ENCODE data around the gene SLC38A9.

Gene SLC38A9

GRCh38 chr5:55592388-55593114 lies 119.6 kb downstream of the SLC38A9 start:
- no peak for FAIRE-seq
- DNase-seq (ENCODE audit: extremely low spot score, insufficient read length, low read depth) = no peak

GRCh38 chr5:55591686-55592085 lies 120.4 kb downstream of the SLC38A9 start:
- DNase-seq (ENCODE audit: extremely low spot score, insufficient read length, low read depth) (no peak), FAIRE-seq (no peak)

- DNase-seq (ENCODE audit: extremely low spot score, insufficient read length, low read depth) (no peak), FAIRE-seq (no peak)
Observed at GRCh38 chr5:55585206-55585610, 126.9 kb downstream of the SLC38A9 start.

GRCh38 chr5:55584398-55585205 lies 127.5 kb downstream of the SLC38A9 start:
- FAIRE-seq = no peak
- no peak for DNase-seq (ENCODE audit: extremely low spot score, insufficient read length, low read depth)

GRCh38 chr5:55583578-55583977 lies 128.5 kb downstream of the SLC38A9 start:
- FAIRE-seq (no peak), DNase-seq (ENCODE audit: extremely low spot score, insufficient read length, low read depth) (no peak)

GRCh38 chr5:55582256-55582655 lies 129.9 kb downstream of the SLC38A9 start:
- FAIRE-seq (no peak), DNase-seq (ENCODE audit: extremely low spot score, insufficient read length, low read depth) (no peak)

GRCh38 chr5:55580042-55580441 lies 132.1 kb downstream of the SLC38A9 start:
- DNase-seq (ENCODE audit: extremely low spot score, insufficient read length, low read depth) (no peak), FAIRE-seq (no peak)

- FAIRE-seq = no peak
- DNase-seq (ENCODE audit: extremely low spot score, insufficient read length, low read depth) = no peak
Observed at GRCh38 chr5:55578771-55579170, 133.4 kb downstream of the SLC38A9 start.

GRCh38 chr5:55577353-55578060 lies 134.6 kb downstream of the SLC38A9 start:
- DNase-seq (ENCODE audit: extremely low spot score, insufficient read length, low read depth) = no peak

GRCh38 chr5:55576661-55577060 lies 135.5 kb downstream of the SLC38A9 start:
- DNase-seq (ENCODE audit: extremely low spot score, insufficient read length, low read depth) = no peak
- FAIRE-seq = no peak

More at GRCh38 chr5:55577353-55578060, 134.6 kb downstream of the SLC38A9 start:
- no peak for FAIRE-seq
